GM12873 (cell line): ENCODE measurements around the gene ZFPM1.

Experiments
- CTCF ChIP-seq: IDR thresholded peaks from 2 replicates; pipeline ENCODE4 v1.5.1; 2012; ENCODE audit warnings: low read depth, mild to moderate bottlenecking, moderate library complexity, low read length, control low read depth; ENCODE audit not compliant: insufficient read depth; ENCODE audit errors: missing control alignments

ZFPM1 gene

GRCh38 chr16:88483392-88483641 is 30.2 kb downstream of the ZFPM1 start:
- no peak for TF ChIP-seq CTCF

GRCh38 chr16:88484505-88485365 is 31.7 kb downstream of the ZFPM1 start:
- no peak for TF ChIP-seq CTCF

- no peak for TF ChIP-seq CTCF
These were observed 33.5 kb downstream of the ZFPM1 start for GRCh38 chr16:88486398-88487123.

- TF ChIP-seq CTCF: no peak
These were observed 34.0 kb downstream of the ZFPM1 start for GRCh38 chr16:88487124-88487432.

GRCh38 chr16:88487920-88488851 is 35.1 kb downstream of the ZFPM1 start:
- TF ChIP-seq CTCF: no peak

GRCh38 chr16:88489163-88489741 is 36.2 kb downstream of the ZFPM1 start:
- no peak for TF ChIP-seq CTCF
